AG04449 (cell line): ENCODE results near the gene PHF3.

Source experiments
- CTCF ChIA-PET: fragments of 350-600 bp; formaldehyde crosslinking; extraction: SDS; loops from one replicate; lab custom pipeline; 2021; ENCODE audit warnings: antibody characterized with exemption; lab: Yijun Ruan, JAX
- POLR2A ChIA-PET: fragments of 400-600, 350-600 bp; formaldehyde crosslinking; extraction: SDS; loops from one replicate; lab custom pipeline; 2020; ENCODE audit warnings: antibody characterized with exemption, inconsistent platforms; lab: Yijun Ruan, JAX
- DNase-seq: peaks from one replicate; pipeline ENCODE4 v3.0.0-alpha.2; 2010; ENCODE audit warnings: low read depth, low spot score
- H3K4me3 ChIP-seq: 2 replicates; pipeline ENCODE4 v1.5.1; 2011; ENCODE audit warnings: low read depth, mild to moderate bottlenecking, control low read depth, low read length
- TF ChIP-seq, protein P1 (sequence below): IDR thresholded peaks from one replicate; pipeline ENCODE4 v1.5.1; 2011; ENCODE audit warnings: mild to moderate bottlenecking, moderate library complexity, low read length, control low read depth, inconsistent platforms; ENCODE audit not compliant: insufficient read depth; ENCODE audit errors: missing control alignments

Gene PHF3

DNA sequence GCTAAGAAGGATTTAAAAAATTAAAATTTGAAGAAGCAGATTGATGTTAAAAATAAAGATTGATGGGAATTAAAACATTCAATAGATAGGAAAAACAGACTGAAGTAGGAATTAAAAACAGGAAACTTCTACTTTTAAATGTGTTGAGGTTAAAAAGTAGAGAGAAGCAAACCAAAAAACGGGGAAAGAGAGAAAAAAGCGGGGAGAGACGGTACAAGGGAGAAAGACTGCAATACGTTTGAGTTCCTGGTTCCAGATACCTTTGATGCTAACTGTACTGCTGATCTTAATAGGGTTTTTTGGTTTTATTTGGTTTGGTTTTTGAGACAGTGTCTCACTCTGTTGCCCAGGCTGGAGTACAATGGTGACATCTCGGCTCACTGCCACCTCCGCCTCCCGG, 36.4 kb upstream of the PHF3 start:
- DNase-seq: no peak
- H3K4me3 ChIP-seq: no peak overlapping the region
- ChIA-PET CTCF (interaction anchor here (1.0 to 3.3 kb wide), 25 partner anchors 9 to 204 kb away, joined by 3 to 34 read pairs (median 6); partner anchors contain the start of gene PHF3), POLR2A (interaction anchor here (1.0 kb wide), 1 partner anchor 26 kb away, joined by 4 read pairs; no protein-coding TSS in a partner anchor)
- TF ChIP-seq, protein P1, sequence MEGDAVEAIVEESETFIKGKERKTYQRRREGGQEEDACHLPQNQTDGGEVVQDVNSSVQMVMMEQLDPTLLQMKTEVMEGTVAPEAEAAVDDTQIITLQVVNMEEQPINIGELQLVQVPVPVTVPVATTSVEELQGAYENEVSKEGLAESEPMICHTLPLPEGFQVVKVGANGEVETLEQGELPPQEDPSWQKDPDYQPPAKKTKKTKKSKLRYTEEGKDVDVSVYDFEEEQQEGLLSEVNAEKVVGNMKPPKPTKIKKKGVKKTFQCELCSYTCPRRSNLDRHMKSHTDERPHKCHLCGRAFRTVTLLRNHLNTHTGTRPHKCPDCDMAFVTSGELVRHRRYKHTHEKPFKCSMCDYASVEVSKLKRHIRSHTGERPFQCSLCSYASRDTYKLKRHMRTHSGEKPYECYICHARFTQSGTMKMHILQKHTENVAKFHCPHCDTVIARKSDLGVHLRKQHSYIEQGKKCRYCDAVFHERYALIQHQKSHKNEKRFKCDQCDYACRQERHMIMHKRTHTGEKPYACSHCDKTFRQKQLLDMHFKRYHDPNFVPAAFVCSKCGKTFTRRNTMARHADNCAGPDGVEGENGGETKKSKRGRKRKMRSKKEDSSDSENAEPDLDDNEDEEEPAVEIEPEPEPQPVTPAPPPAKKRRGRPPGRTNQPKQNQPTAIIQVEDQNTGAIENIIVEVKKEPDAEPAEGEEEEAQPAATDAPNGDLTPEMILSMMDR: no peak

DNA sequence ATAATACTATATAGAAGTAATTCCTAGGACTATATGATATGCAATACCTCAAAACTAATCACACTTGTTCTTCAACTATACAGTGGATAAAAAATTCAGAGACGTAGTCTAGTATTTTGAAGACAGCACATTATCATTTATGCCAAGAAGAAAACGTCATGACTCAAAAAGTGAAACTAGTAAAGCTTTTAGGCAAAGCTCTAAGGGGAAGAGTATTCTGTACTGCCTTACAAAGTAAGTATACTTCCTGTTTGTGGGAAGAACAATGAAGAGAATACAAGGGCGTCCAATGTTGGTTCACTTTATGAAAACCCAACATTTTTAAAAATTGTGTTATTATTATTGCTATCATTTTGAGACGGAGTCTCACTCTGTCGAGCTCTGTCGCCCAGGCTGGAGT, 35.5 kb upstream of the PHF3 start:
- POLR2A ChIA-PET: no interaction called here
- no peak for DNase-seq
- CTCF ChIA-PET: interaction anchor here (1.5 to 3.2 kb wide), 2 partner anchors 16 to 164 kb away, joined by 5 to 18 read pairs; no protein-coding TSS in a partner anchor
- TF ChIP-seq, protein P1: no peak
- H3K4me3 ChIP-seq: no peak overlapping the region

DNA sequence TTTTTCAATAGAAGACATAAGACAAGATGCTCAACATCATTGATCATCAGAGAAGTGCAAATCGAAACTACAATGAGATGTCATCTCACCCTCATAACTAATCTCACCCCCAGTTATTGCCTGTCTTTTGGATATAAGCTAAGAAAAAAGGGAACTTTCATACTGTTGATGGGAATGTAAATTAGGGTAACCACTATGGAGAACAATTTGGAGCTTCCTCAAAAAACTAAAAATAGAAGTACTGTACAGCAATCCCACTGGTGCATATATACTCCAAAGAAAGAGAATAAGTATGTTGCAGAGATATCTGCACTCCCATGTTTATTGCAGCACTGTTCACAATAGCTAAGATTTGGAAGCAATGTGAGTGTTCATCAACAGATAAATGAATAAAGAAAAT, 26.4 kb upstream of the PHF3 start:
- ChIA-PET CTCF (interaction anchor here (1.8 to 3.9 kb wide), 2 partner anchors 11 to 194 kb away, joined by 4 to 27 read pairs; no protein-coding TSS in a partner anchor), POLR2A (no interaction called here)
- H3K4me3 ChIP-seq: no peak overlapping the region
- DNase-seq: no peak
- TF ChIP-seq, protein P1: no peak

DNA sequence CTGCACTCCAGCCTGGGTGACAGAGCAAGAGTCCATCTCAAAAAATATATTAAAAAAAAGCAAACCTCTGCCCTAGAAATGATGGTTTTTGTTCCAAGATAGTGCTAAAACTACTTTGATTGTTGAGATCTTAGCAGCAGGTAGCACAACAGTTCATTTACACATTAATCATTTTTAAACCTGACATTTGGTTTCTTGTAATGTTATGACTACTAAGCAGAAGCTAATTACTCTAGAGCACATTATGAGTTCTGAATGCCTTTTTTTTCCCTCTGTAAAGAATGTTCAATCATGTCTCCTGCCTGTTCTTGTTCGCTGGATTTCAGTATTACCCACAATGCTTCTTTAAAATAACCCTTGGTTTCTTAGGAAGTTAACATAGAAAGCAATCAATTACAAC, 24.7 kb upstream of the PHF3 start:
- ChIA-PET CTCF (interaction anchor here (2.7 kb wide), 1 partner anchor 13 kb away, joined by 15 read pairs; no protein-coding TSS in a partner anchor), POLR2A (no interaction called here)
- no peak for DNase-seq

DNA sequence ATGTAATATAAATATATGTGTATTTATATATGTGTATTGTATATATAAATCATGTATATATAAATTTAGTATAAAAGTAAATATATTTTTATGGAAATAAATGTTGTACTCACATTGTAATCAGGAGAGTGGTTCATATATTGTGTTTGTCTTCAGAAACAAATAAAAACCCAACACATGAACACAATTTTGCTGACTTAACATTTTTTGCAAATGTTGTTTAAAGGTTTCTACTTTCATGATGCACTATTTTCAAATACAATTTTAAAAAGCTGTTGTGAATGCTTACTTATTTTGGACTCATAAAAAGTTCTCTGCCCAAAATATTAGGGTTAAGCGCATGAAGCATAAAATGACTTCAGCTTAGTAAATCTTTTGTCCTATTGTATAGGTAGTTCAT, 24.0 kb upstream of the PHF3 start:
- POLR2A ChIA-PET: no interaction called here
- TF ChIP-seq, protein P1: no peak
- no peak for DNase-seq
- CTCF ChIA-PET: interaction anchor here (2.7 kb wide), 1 partner anchor 13 kb away, joined by 15 read pairs; no protein-coding TSS in a partner anchor
- no peak overlapping the region for H3K4me3 ChIP-seq

More for the DNA sequence above, 24.7 kb upstream of the PHF3 start:
- H3K4me3 ChIP-seq: no peak overlapping the region
- TF ChIP-seq, protein P1: no peak

DNA sequence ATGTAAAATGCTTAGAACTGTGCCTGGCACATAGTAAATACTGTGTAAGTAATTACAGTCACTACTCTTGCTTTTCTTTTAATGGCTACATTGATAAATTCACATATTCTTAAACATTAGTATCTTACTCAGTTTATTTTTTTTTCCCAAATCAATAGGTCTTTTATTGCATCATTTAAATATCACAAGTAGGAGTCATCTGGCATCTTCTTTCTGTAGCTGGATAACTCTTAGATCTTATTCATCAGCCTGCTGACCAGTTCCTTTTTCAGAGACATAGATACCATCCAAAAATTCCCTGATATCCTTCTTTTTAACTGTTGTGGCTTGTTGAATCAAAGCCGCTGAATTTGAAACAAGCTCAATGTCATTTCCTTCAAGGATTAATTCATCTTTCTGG, 20.0 kb upstream of the PHF3 start:
- DNase-seq: no peak
- ChIA-PET CTCF (interaction anchor here (4.5 kb wide), 1 partner anchor 17 kb away, joined by 18 read pairs; no protein-coding TSS in a partner anchor), POLR2A (no interaction called here)
- TF ChIP-seq, protein P1: no peak
- H3K4me3 ChIP-seq: no peak overlapping the region
